IMR-90 (cell line): ENCODE results near the gene CKS1B.

ENCODE experiments used
- CTCF ChIP-seq: conservative IDR thresholded peaks from 2 replicates; pipeline ENCODE4 v1.5.1; 2012; ENCODE audit warnings: mild to moderate bottlenecking, low read depth, low read length, improper control_type of control experiment
- MAFK ChIP-seq: IDR thresholded peaks from 2 replicates; pipeline ENCODE4 v1.6.1; 2012; ENCODE audit warnings: low read depth, low read length, improper control_type of control experiment
- POLR2A ChIP-seq: IDR thresholded peaks from 2 replicates; pipeline ENCODE4 v1.6.1; 2012; ENCODE audit warnings: mild to moderate bottlenecking, low read depth, low read length
- RAD21 ChIP-seq: IDR thresholded peaks from 2 replicates; pipeline ENCODE4 v1.6.1; 2012; ENCODE audit warnings: low read length, improper control_type of control experiment
- RFX5 ChIP-seq: IDR thresholded peaks from 2 replicates; pipeline ENCODE4 v1.8.0; 2012; ENCODE audit warnings: low read depth, mild to moderate bottlenecking, low read length, moderate library complexity
- SMC3 ChIP-seq: fragments of 150-350 bp; IDR thresholded peaks from 2 replicates; pipeline ENCODE4 v1.6.1; 2016; ENCODE audit warnings: low read depth, mild to moderate bottlenecking, antibody characterized with exemption, low read length, moderate library complexity

- TF ChIP-seq RFX5 (no peak), SMC3 (no peak), RAD21 (no peak), MAFK (no peak), POLR2A (no peak), CTCF (no peak)
Observed at GRCh38 chr1:155011004-155011416, 36.5 kb downstream of the CKS1B start.
